GM18508 (cell line): ENCODE results near the gene LMF1.
"Not testable (repeated sequence)": the region's sequence is repeated elsewhere in the genome, so short reads cannot be mapped to it uniquely, and the experiment has no call there.

ENCODE experiments used
- ATAC-seq: cut with Tn5 transposase; IDR thresholded peaks from one replicate; pipeline ENCODE4 v1.9.1; 2021; ENCODE audit warnings: moderate number of reproducible peaks; ENCODE audit not compliant: insufficient read depth, unreplicated experiment

Gene LMF1

GRCh38 chr16:840561-841454 is 130.0 kb downstream of the LMF1 start:
- no peak for ATAC-seq

DNA sequence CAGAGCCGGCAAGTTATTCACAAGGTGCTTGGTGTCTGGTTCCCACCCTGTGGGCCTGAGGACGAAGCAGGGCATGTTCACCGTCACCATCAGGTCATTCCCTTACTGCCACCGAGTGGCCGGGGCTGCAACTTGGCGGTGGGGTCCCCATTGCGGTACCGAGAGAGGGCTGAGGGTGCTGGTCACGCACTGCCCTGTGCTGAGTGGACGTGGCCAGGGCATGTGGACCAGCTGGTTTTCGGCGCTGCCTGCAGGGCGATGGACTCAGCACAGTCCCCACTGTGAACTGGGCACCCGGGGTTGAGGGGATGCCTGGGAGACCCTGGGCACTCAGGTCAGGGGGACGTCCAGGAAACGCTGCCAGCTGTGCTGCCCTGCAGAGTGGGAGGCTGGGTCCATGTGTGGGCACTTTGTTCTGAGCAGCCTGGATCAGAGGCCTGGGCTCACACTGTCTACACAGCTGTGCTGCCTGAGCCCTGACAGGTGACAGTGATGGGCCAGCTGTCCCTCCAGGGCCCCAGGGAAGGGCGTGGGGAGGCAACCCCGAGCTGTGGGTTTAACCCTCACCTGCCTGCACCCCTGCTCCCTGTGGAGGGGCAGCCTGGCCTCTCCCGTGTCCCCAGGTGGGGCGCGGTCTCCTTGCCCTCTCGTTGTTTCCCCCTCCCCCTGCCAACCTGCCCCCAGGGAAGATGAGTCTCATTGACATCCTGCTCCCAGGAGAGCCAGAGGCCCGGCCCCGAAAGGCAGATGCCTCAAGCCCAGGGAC is 131.0 kb downstream of the LMF1 start:
- ATAC-seq: no peak

DNA sequence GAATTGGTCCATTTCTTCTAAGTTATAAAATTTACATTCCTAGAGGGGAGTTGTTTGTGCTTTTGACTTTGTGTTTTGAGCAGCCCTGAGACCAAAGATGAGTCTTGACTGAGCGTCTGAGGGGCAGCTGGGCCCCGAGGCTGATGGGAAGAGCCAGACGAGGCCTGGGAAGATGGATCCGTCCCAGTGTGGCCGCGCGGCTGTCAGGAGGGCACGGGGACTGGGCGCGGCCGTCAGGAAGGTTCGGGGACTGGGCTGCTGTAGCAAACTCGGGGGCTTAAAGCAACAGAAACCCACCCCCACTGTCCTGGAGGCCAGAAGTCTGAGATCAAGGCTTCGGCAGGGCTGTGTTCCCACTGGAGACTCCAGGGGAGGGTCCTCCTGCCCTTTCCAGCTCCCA is 132.0 kb downstream of the LMF1 start:
- no peak for ATAC-seq

DNA sequence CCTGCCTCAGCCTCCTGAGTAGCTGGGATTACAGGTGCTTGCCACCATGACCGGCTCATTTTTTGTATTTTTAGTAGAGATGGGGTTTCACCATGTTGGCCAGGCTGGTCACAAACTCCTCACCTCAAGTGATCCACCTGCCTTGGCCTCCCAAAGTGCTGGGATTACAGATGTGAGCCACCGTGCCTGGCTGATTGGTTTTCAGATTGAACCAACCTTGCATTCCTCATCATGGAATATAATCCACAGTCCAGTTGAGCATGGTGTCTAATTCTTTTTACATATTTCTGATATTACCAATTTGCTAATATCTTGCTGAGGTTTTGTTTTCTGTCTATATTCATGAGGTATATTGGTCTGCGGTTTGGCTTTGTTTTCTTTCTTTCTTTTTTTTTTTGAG is 134.0 kb downstream of the LMF1 start:
- not testable (repeated sequence) for ATAC-seq

- ATAC-seq: no peak
These were observed 134.6 kb downstream of the LMF1 start for GRCh38 chr16:836221-836620.

DNA sequence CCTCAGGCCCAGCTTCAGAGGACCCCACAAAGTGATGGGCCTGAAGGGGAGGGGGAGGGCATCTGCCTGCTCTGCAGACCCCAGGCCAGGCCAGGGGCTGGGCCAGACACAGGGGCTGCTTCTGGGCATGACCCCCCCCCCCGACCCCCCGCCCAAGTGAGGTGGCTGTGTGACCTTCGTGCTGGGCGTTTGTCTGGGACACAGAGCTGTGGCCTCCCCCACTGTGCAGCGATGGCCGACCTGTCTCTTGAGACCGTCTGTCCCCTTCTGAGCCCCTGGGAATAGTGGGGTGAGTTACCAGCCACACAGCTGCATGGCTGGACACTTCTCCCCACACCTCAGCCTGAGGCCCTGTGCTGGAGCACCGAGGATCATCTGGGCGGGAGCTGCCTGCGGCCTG is 135.4 kb downstream of the LMF1 start:
- no peak for ATAC-seq

- ATAC-seq: no peak
These were observed 137.4 kb downstream of the LMF1 start for GRCh38 chr16:833411-833810.

- no peak for ATAC-seq
These were observed 138.0 kb downstream of the LMF1 start for GRCh38 chr16:832652-833336.

DNA sequence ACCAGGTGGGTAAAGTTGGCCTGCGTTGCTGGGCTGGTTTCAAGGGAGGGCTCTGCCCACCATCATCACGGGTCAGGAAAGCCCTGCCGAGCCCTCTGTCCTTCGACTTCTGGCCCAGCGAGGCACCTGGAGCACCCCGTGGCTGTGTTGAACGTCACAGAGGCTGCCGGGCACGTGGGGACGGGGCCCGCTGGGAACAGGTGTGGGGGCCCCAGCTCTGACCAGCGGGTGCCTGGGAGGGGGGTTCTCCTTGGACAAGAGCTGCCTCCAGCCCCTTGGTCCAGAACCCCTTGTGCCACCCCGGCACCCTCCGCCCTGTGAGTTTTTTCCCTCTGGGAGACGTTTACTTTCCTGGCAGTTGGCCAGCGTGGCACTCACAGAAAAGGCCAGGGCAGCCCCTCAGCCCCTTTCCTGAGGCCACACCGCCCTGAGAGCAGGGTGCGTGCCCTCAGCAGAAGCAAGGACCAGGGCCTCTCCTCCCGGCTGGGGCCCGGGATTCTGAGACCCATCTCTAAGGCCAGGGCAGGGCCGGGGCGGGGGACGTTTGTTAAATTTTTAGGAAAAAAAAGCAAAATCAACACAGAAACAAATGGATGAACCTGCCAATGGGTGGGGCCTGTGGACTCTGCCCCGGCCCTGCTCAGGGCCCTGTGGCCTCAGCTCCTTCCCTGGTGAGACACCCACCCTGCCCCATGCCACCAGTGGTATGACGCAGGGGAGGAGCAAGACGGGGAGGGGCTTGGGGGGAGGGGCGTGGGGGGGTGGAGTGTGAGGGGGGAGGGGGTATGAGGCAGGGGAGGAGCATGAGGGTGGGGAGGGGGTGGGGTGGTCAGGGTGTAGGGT is 139.0 kb downstream of the LMF1 start:
- ATAC-seq: no peak

- ATAC-seq: no peak
These were observed 139.8 kb downstream of the LMF1 start for GRCh38 chr16:830871-831570.

GRCh38 chr16:830107-830870 is 140.5 kb downstream of the LMF1 start:
- no peak for ATAC-seq

GRCh38 chr16:828891-829290 is 141.9 kb downstream of the LMF1 start:
- no peak for ATAC-seq

- no peak for ATAC-seq
These were observed 143.3 kb downstream of the LMF1 start for GRCh38 chr16:827513-827912.

- ATAC-seq: no peak
These were observed 145.3 kb downstream of the LMF1 start for GRCh38 chr16:825341-826061.

- ATAC-seq: no peak
These were observed 146.2 kb downstream of the LMF1 start for GRCh38 chr16:824601-825000.

- no peak for ATAC-seq
These were observed 146.6 kb downstream of the LMF1 start for GRCh38 chr16:824194-824593.

DNA sequence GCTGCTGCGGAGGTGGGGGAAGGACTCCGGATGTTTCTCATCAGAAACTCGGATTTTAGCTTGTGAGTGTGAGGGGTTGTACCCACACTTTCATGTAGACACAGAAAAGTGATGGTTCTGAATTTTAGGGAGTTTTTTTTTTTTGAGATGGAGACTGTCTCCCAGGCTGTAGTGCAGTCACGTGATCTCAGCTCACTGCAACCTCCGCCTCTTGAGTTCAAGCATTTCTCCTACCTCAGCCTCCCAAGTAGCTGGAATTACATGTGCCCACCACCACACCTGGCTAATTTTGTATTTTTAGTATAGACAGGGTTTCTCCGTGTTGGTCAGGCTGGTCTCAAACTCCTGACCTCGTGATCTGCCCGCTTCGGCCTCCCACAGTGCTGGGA is 147.9 kb downstream of the LMF1 start:
- ATAC-seq: no peak
